Ishikawa (cell line): ENCODE results near the gene ABHD17C.

Source experiments
- FOXM1 ChIP-seq: IDR thresholded peaks from 2 replicates; pipeline ENCODE4 v1.6.1; 2012; ENCODE audit warnings: low read depth, borderline replicate concordance
- TF ChIP-seq, protein P1 (sequence below): IDR thresholded peaks from 2 replicates; pipeline ENCODE4 v1.6.1; 2012; ENCODE audit warnings: low read depth, mild to moderate bottlenecking

DNA sequence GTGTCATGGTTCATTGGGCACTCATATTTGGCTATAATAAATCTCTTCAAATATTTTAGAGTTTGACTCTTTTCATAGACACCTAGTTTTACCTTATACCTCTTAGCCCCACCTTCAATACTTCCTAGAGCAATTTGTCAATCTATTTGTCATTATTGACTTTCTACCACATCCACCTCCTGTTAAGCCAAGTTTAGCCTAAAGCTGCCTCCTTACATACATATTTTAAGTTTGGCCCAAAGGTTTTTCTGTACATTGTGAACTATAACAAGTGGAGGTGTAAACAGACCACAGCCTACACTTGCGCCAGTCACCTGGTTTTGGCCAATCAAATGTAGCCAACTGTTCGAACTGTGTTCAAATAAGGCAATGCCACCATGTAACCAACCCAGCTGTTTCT, 18.1 kb upstream of the ABHD17C start:
- no peak for TF ChIP-seq FOXM1
- TF ChIP-seq, protein P1, sequence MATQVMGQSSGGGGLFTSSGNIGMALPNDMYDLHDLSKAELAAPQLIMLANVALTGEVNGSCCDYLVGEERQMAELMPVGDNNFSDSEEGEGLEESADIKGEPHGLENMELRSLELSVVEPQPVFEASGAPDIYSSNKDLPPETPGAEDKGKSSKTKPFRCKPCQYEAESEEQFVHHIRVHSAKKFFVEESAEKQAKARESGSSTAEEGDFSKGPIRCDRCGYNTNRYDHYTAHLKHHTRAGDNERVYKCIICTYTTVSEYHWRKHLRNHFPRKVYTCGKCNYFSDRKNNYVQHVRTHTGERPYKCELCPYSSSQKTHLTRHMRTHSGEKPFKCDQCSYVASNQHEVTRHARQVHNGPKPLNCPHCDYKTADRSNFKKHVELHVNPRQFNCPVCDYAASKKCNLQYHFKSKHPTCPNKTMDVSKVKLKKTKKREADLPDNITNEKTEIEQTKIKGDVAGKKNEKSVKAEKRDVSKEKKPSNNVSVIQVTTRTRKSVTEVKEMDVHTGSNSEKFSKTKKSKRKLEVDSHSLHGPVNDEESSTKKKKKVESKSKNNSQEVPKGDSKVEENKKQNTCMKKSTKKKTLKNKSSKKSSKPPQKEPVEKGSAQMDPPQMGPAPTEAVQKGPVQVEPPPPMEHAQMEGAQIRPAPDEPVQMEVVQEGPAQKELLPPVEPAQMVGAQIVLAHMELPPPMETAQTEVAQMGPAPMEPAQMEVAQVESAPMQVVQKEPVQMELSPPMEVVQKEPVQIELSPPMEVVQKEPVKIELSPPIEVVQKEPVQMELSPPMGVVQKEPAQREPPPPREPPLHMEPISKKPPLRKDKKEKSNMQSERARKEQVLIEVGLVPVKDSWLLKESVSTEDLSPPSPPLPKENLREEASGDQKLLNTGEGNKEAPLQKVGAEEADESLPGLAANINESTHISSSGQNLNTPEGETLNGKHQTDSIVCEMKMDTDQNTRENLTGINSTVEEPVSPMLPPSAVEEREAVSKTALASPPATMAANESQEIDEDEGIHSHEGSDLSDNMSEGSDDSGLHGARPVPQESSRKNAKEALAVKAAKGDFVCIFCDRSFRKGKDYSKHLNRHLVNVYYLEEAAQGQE: no peak
